Upper lobe of left lung (tissue), 6 donors: ENCODE data around the gene HIVEP2. TPM values are rescaled to one million over a fixed set of nuclear protein-coding genes. Genes with fewer than 3 reads are reported as not detected.

Source experiments
- ATAC-seq, 2 donors: fragments of 200-7000 bp; cut with Tn5 transposase; one replicate each; pipeline ENCODE4 v1.9.1; 2022; ENCODE audit warnings: mild to moderate bottlenecking in 2 of 2, moderate library complexity in 2 of 2; ENCODE audit not compliant: low FRiP score in 2 of 2
- DNase-seq, 2 donors: peaks; one replicate each; pipeline ENCODE4 v3.0.0-alpha.2; 2019 to 2020
- H3K27ac ChIP-seq, 4 donors: fragments of 200-600 bp; sonication (generic); one replicate each; pipeline ENCODE4 v1.5.1; 2016 to 2019
- H3K27me3 ChIP-seq, 4 donors: fragments of 200-600 bp; sonication (generic); one replicate each; pipeline ENCODE4 v1.5.1; 2017 to 2019
- H3K36me3 ChIP-seq, 4 donors: fragments of 200-600 bp; sonication (generic); one replicate each; pipeline ENCODE4 v1.5.1; 2016 to 2019
- H3K4me1 ChIP-seq, 4 donors: fragments of 200-600 bp; sonication (generic); one replicate each; pipeline ENCODE4 v1.5.1; 2018 to 2019
- H3K4me3 ChIP-seq, 4 donors: fragments of 200-600 bp; sonication (generic); one replicate each; pipeline ENCODE4 v1.5.1; 2017 to 2019; ENCODE audit warnings: mild to moderate bottlenecking in 2 of 4, moderate library complexity in 1 of 4
- H3K9me3 ChIP-seq, 4 donors: fragments of 200-600 bp; sonication (generic); one replicate each; pipeline ENCODE4 v1.5.1; 2018 to 2019
- CTCF ChIP-seq, 6 experiments: fragments of 450-650 bp in 4 of 6; fragments of 200-600 bp in 2 of 6; sonication (generic) in 2 of 6; IDR thresholded peaks; one replicate each; pipeline ENCODE4 v1.5.1; 2016 to 2019; ENCODE audit warnings: antibody characterized with exemption in 6 of 6
- EP300 ChIP-seq, 4 donors: sonication (generic); formaldehyde crosslinking; IDR thresholded peaks; one replicate each; pipeline ENCODE4 v1.5.1; 2017; ENCODE audit warnings: antibody characterized with exemption in 4 of 4, control low read depth in 2 of 4
- POLR2A ChIP-seq, 4 donors: fragments of 450-650 bp; IDR thresholded peaks; one replicate each; pipeline ENCODE4 v1.5.1; 2016 to 2017; ENCODE audit warnings: antibody characterized with exemption in 4 of 4, mild to moderate bottlenecking in 2 of 4
- POLR2AphosphoS5 ChIP-seq, 2 donors: sonication (generic); formaldehyde crosslinking; IDR thresholded peaks; one replicate each; pipeline ENCODE4 v1.5.1; 2017; ENCODE audit warnings: antibody characterized with exemption in 2 of 2
- WGBS, 2 donors: methylation state at CpG; one replicate each; pipeline ENCODE4 v1.1.5; 2017 to 2018; 5-methylcytosine and 5-hydroxymethylcytosine counted together
- total RNA-seq, 6 donors: library from RNA; depleted of rRNA in 4 of 6; stranded (reverse); fragments of >200 nt in 4 of 6; gene quantifications; one replicate each; pipeline versions ENCODE4 v1.1.0 to v1.2.1, GENCODE V29; 2016 to 2021
- donor health status: DM: no; HTN: no; CAD: no; lungs with moderate emphysema.
- donor health status: DM: no; HTN: yes; CAD: no; lungs with severe emphysema.

The HIVEP2 gene
- total RNA-seq, 6 donors from 2014 or later: 10.4 to 32.5 (median 19.6) TPM

GRCh38 chr6:142761756-142762155, 183.2 kb downstream of the HIVEP2 start:
- Histone ChIP-seq H3K4me1 (no peaks in the 10 kb centered on the region), H3K36me3 (peaks cover 0 to 55% (median 21%) of the 10 kb centered on the region in 4 donors), H3K4me3 (no peak overlapping the region), H3K9me3 (no peaks in the 10 kb centered on the region), H3K27ac (no peak overlapping the region), H3K27me3 (no peaks in the 10 kb centered on the region)
- TF ChIP-seq POLR2A (IDR thresholded peaks at IDR 0.05): no peak
- no peak for TF ChIP-seq CTCF (IDR thresholded peaks at IDR 0.05)
- no peak for TF ChIP-seq EP300 (IDR thresholded peaks at IDR 0.05)
- no peak for TF ChIP-seq POLR2AphosphoS5 (IDR thresholded peaks at IDR 0.05)
- WGBS, 2 donors: 82 to 96% methylated on average over 1 of the region's 1 CpG
- no peak for ATAC-seq
- DNase-seq: no peak

- H3K36me3 ChIP-seq: peaks cover 0 to 56% (median 21%) of the 10 kb centered on the region in 4 donors
- H3K9me3 ChIP-seq: no peaks in the 10 kb centered on the region
- DNase-seq (no peak), ATAC-seq (no peak)
- H3K4me3 ChIP-seq: no peak overlapping the region
- H3K27ac ChIP-seq: no peak overlapping the region
- H3K4me1 ChIP-seq: no peaks in the 10 kb centered on the region
- TF ChIP-seq POLR2AphosphoS5 (IDR thresholded peaks at IDR 0.05): no peak
- no peak for TF ChIP-seq EP300 (IDR thresholded peaks at IDR 0.05)
- TF ChIP-seq CTCF (IDR thresholded peaks at IDR 0.05): no peak
- no peak for TF ChIP-seq POLR2A (IDR thresholded peaks at IDR 0.05)
- H3K27me3 ChIP-seq: no peaks in the 10 kb centered on the region
- 95 to 98% methylated on average over 7 of the region's 7 CpGs for WGBS, 2 donors
Measured at GRCh38 chr6:142760152-142760551, 184.8 kb downstream of the HIVEP2 start.

GRCh38 chr6:142758629-142759025, 186.3 kb downstream of the HIVEP2 start:
- TF ChIP-seq EP300 (IDR thresholded peaks at IDR 0.05) (no peak), POLR2AphosphoS5 (IDR thresholded peaks at IDR 0.05) (no peak), POLR2A (IDR thresholded peaks at IDR 0.05) (no peak), CTCF (IDR thresholded peaks at IDR 0.05) (no peak)
- Histone ChIP-seq H3K36me3 (peaks cover 0 to 50% (median 22%) of the 10 kb centered on the region in 4 donors), H3K27ac (no peak overlapping the region), H3K27me3 (no peaks in the 10 kb centered on the region), H3K4me1 (no peaks in the 10 kb centered on the region), H3K4me3 (no peak overlapping the region), H3K9me3 (no peaks in the 10 kb centered on the region)
- 90 to 98% methylated on average over 4 of the region's 4 CpGs for WGBS, 2 donors
- ATAC-seq: no peak
- no peak for DNase-seq

- no peaks in the 10 kb centered on the region for H3K9me3 ChIP-seq
- no peaks in the 10 kb centered on the region for H3K4me1 ChIP-seq
- H3K4me3 ChIP-seq: no peak overlapping the region
- 88 to 96% methylated on average over 4 of the region's 4 CpGs for WGBS, 2 donors
- ATAC-seq (no peak), DNase-seq (no peak)
- H3K27me3 ChIP-seq: no peaks in the 10 kb centered on the region
- H3K36me3 ChIP-seq: peaks cover 0 to 51% (median 28%) of the 10 kb centered on the region in 4 donors
- TF ChIP-seq POLR2AphosphoS5 (IDR thresholded peaks at IDR 0.05): no peak
- TF ChIP-seq CTCF (IDR thresholded peaks at IDR 0.05): no peak
- TF ChIP-seq POLR2A (IDR thresholded peaks at IDR 0.05): no peak
- TF ChIP-seq EP300 (IDR thresholded peaks at IDR 0.05): no peak
- no peak overlapping the region for H3K27ac ChIP-seq
Measured at GRCh38 chr6:142757852-142758628, 186.9 kb downstream of the HIVEP2 start.

- TF ChIP-seq EP300 (IDR thresholded peaks at IDR 0.05) (no peak), CTCF (IDR thresholded peaks at IDR 0.05) (no peak), POLR2AphosphoS5 (IDR thresholded peaks at IDR 0.05) (no peak), POLR2A (IDR thresholded peaks at IDR 0.05) (no peak)
- ATAC-seq (peak in 1 of 2 donors; percentile 64), DNase-seq (no peak)
- peaks cover 0 to 53% (median 28%) of the 10 kb centered on the region in 4 donors for H3K36me3 ChIP-seq
- H3K27me3 ChIP-seq: no peaks in the 10 kb centered on the region
- H3K27ac ChIP-seq: no peak overlapping the region
- WGBS, 2 donors: 47 to 53% methylated on average over 2 of the region's 2 CpGs
- no peak overlapping the region for H3K4me3 ChIP-seq
- H3K4me1 ChIP-seq: no peaks in the 10 kb centered on the region
- no peaks in the 10 kb centered on the region for H3K9me3 ChIP-seq
Measured at GRCh38 chr6:142756215-142756630, 188.8 kb downstream of the HIVEP2 start.
